PC-3 (cell line): ENCODE results near the gene HECTD1. TPM values are rescaled to one million over a fixed set of nuclear protein-coding genes. Genes with fewer than 3 reads are reported as not detected.

Experiments
- ATAC-seq: fragments of 200-7000 bp; cut with Tn5 transposase; 2 replicates; pipeline ENCODE4 v1.9.1; 2020; ENCODE audit warnings: mild to moderate bottlenecking, moderate library complexity
- BruUV-seq: library from RNA; stranded (reverse); fragments of 400-500 nt; replicated peaks from 2 replicates; lab custom pipeline; 2021; lab: Mats Ljungman, UMichigan
- CTCF ChIA-PET: fragments of 300-600 bp; sonication (Branson Sonifier 250); formaldehyde crosslinking; loops from one replicate; lab custom pipeline; 2022; ENCODE audit warnings: antibody characterized with exemption; lab: Charles Lee
- POLR2A ChIA-PET: fragments of 300-600 bp; sonication (Branson Sonifier 250); formaldehyde crosslinking; loops from one replicate; lab custom pipeline; 2022; ENCODE audit warnings: antibody characterized with exemption; ENCODE audit not compliant: unreplicated experiment; lab: Charles Lee
- DNase-seq: peaks from one replicate; pipeline ENCODE4 v3.0.0-alpha.2; 2015
- H2AFZ ChIP-seq: fragments of 300-600 bp; sonication (generic); 2 replicates; pipeline ENCODE4 v1.6.0; 2016; ENCODE audit warnings: antibody characterized with exemption, low read length
- H3F3A ChIP-seq: fragments of 300-600 bp; sonication (generic); one replicate; pipeline ENCODE4 v1.6.0; 2017; ENCODE audit warnings: antibody characterized with exemption, low read length, control low read depth, mild to moderate bottlenecking; ENCODE audit not compliant: unreplicated experiment
- H3K27ac ChIP-seq: fragments of 300-600 bp; sonication (generic); 2 replicates; pipeline ENCODE4 v1.5.1; 2016; ENCODE audit warnings: mild to moderate bottlenecking, low read length
- H3K27me3 ChIP-seq: fragments of 300-600 bp; sonication (generic); 2 replicates; pipeline ENCODE4 v1.6.1; 2016; ENCODE audit warnings: low read length, mixed read lengths
- H3K36me3 ChIP-seq: fragments of 300-600 bp; sonication (generic); 2 replicates; pipeline ENCODE4 v1.6.1; 2016; ENCODE audit warnings: low read depth, mixed run types, low read length, mixed read lengths
- H3K4me1 ChIP-seq: fragments of 300-600 bp; sonication (generic); 2 replicates; pipeline ENCODE4 v1.5.1; 2016; ENCODE audit warnings: low read length; ENCODE audit not compliant: insufficient read depth
- H3K4me2 ChIP-seq: fragments of 300-600 bp; sonication (generic); 2 replicates; pipeline ENCODE4 v1.6.0; 2016; ENCODE audit warnings: low read length
- H3K4me3 ChIP-seq: fragments of 300-600 bp; sonication (generic); 2 replicates; pipeline ENCODE4 v1.5.1; 2016; ENCODE audit warnings: mild to moderate bottlenecking, low read length, mixed read lengths
- H3K79me2 ChIP-seq: fragments of 300-600 bp; sonication (generic); 2 replicates; pipeline ENCODE4 v1.6.1; 2017; ENCODE audit warnings: low read length, mixed read lengths
- H3K9ac ChIP-seq: fragments of 300-600 bp; sonication (generic); 2 replicates; pipeline ENCODE4 v1.6.0; 2016; ENCODE audit warnings: mild to moderate bottlenecking, low read length
- H3K9me2 ChIP-seq: fragments of 300-600 bp; sonication (generic); replicated peaks from 2 replicates; pipeline ENCODE4 v1.6.1; 2016; ENCODE audit warnings: mixed run types, low read length, mixed read lengths
- H3K9me3 ChIP-seq: fragments of 300-600 bp; sonication (generic); 2 replicates; pipeline ENCODE4 v1.6.1; 2016; ENCODE audit warnings: low read length, mixed read lengths
- H4K20me1 ChIP-seq: fragments of 300-600 bp; sonication (generic); 2 replicates; pipeline ENCODE4 v1.6.1; 2016; ENCODE audit warnings: low read length, mixed read lengths
- CTCF ChIP-seq: fragments of 300-600 bp; sonication (generic); conservative IDR thresholded peaks from 2 replicates; pipeline ENCODE4 v1.5.1; 2017; ENCODE audit warnings: antibody characterized with exemption, low read depth, mild to moderate bottlenecking, low read length
- EZH2 ChIP-seq: fragments of 300-600 bp; sonication (generic); IDR thresholded peaks from one replicate; pipeline ENCODE4 v1.6.1; 2017; ENCODE audit warnings: antibody characterized with exemption, mild to moderate bottlenecking, low read length; ENCODE audit not compliant: unreplicated experiment
- EZH2phosphoT487 ChIP-seq: fragments of 300-600 bp; sonication (generic); IDR thresholded peaks from 2 replicates; pipeline ENCODE4 v1.6.1; 2018; ENCODE audit warnings: mild to moderate bottlenecking, antibody characterized with exemption, low read length, borderline replicate concordance
- intact Hi-C: fragments of 100-400 bp; cut with micrococcal nuclease; formaldehyde crosslinking; loops from 2 replicates; pipeline ENCODE4 v1.9.0; 2023
- total RNA-seq: library from RNA; depleted of rRNA; stranded (reverse); fragments of >200 nt; gene quantifications from 2 replicates; pipeline ENCODE4 v1.2.3, GENCODE V29; 2014

The HECTD1 gene
- total RNA-seq, 1 experiment from 2014 or later = 152 TPM

DNA sequence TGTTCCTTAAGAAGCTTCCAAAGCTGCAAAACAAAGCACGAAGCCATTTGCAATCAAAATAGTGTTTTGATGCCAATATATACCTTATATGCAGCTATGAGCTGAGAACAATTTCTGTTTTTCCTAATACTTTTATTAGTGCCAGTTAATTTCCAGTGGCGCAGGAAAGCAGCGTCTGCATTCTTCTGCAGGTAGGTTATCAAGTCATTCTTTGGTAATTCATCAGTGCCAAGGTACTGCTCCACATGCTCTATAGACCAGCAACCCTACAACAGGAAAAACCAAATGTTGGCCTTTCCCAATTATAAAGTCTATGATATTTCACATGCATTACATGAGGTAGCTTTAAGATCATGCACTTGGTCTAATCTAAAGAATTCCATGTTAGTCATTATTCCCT lies 93.8 kb downstream of the HECTD1 start:
- intact Hi-C loops = no loop called here
- Histone ChIP-seq H3K79me2 (no peaks in the 10 kb centered on the region), H3K4me3 (no peak overlapping the region), H3K27me3 (no peaks in the 10 kb centered on the region), H3K27ac (no peak overlapping the region), H3K9me3 (no peaks in the 10 kb centered on the region), H4K20me1 (no peaks in the 10 kb centered on the region), H3K4me1 (no peaks in the 10 kb centered on the region), H2AFZ (no peak overlapping the region), H3K4me2 (no peak overlapping the region), H3K9ac (no peak overlapping the region), H3K9me2 (no peaks in the 10 kb centered on the region), H3K36me3 (peaks cover 51% of the 10 kb centered on the region), H3F3A (no peaks in the 10 kb centered on the region)
- TF ChIP-seq CTCF (no peak), EZH2 (no peak), EZH2phosphoT487 (no peak)
- no TSS peak for BruUV-seq
- CTCF ChIA-PET = no interaction called here
- POLR2A ChIA-PET = no interaction called here
- ATAC-seq (no peak), DNase-seq (no peak)

DNA sequence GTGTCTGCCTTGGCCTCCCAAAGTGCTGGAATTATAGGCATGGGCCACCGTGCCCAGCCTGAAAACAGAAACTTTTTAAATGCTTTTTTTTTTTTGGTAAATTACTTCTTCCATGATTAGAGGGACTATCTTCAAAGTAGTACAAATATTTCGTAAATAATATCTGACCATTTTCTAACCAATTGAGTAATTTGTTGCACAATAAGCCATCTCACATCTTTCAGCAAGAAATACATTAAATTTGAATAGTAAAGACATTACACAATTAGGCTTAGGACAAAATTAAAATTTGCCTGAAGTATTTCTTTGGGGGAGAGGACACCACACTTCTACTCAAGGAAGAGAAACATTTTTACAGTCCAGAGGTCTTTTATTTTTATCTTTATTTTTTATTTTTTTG lies 96.7 kb downstream of the HECTD1 start:
- CTCF ChIA-PET = no interaction called here
- peaks cover 62% of the 10 kb centered on the region for H3K36me3 ChIP-seq

More for the DNA sequence above, 96.7 kb downstream of the HECTD1 start:
- TF ChIP-seq EZH2phosphoT487 (no peak), CTCF (no peak), EZH2 (no peak)
- Histone ChIP-seq H3K4me1 (no peaks in the 10 kb centered on the region), H3K27me3 (no peaks in the 10 kb centered on the region), H3K4me2 (no peak overlapping the region), H3K27ac (no peak overlapping the region), H3K4me3 (no peak overlapping the region), H4K20me1 (no peaks in the 10 kb centered on the region), H3F3A (no peaks in the 10 kb centered on the region), H2AFZ (no peak overlapping the region), H3K9ac (no peak overlapping the region), H3K9me2 (no peaks in the 10 kb centered on the region), H3K9me3 (no peaks in the 10 kb centered on the region), H3K79me2 (no peaks in the 10 kb centered on the region)
- intact Hi-C loops = no loop called here
- BruUV-seq = no TSS peak
- POLR2A ChIA-PET = no interaction called here
- ATAC-seq (no peak), DNase-seq (no peak)
